Vagina (tissue), 2 donors: ENCODE measurements around the gene DENND1A. TPM values are rescaled to one million over a fixed set of nuclear protein-coding genes. Genes with fewer than 3 reads are reported as not detected.

Experiments used
- DNase-seq, 2 donors: peaks; one replicate each; pipeline ENCODE4 v3.0.0-alpha.2; 2017; ENCODE audit errors: extremely low spot score in 2 of 2
- H3K27ac ChIP-seq: fragments of 200-600 bp; sonication (generic); one replicate; pipeline ENCODE4 v1.5.1; 2019
- H3K27me3 ChIP-seq: fragments of 200-600 bp; sonication (generic); one replicate; pipeline ENCODE4 v1.5.1; 2019
- H3K36me3 ChIP-seq, 2 donors: fragments of 200-600 bp; sonication (generic); one replicate each; pipeline ENCODE4 v1.5.1; 2017 to 2019
- H3K4me1 ChIP-seq: fragments of 200-600 bp; sonication (generic); one replicate; pipeline ENCODE4 v1.5.1; 2019
- H3K4me3 ChIP-seq, 2 donors: fragments of 200-600 bp; sonication (generic); 1 replicate in 1 of 2; 2 replicates in 1 of 2; pipeline ENCODE4 v1.5.1; 2016 to 2019
- H3K9me3 ChIP-seq: fragments of 200-600 bp; sonication (generic); one replicate; pipeline ENCODE4 v1.5.1; 2019
- CTCF ChIP-seq, 3 experiments: fragments of 450-650 bp in 2 of 3; fragments of 200-600 bp in 1 of 3; sonication (generic) in 1 of 3; IDR thresholded peaks; one replicate each; pipeline ENCODE4 v1.5.1; 2017 to 2019; ENCODE audit warnings: antibody characterized with exemption in 3 of 3, mild to moderate bottlenecking in 2 of 3, moderate library complexity in 2 of 3
- POLR2A ChIP-seq, 2 donors: fragments of 450-650 bp; IDR thresholded peaks; one replicate each; pipeline ENCODE4 v1.6.1; 2017; ENCODE audit warnings: antibody characterized with exemption in 2 of 2, mild to moderate bottlenecking in 2 of 2, moderate library complexity in 2 of 2
- POLR2AphosphoS5 ChIP-seq, 2 donors: sonication (generic); formaldehyde crosslinking; IDR thresholded peaks; one replicate each; pipeline ENCODE4 v1.9.0; 2017; ENCODE audit warnings: antibody characterized with exemption in 2 of 2, mild to moderate bottlenecking in 2 of 2, low read depth in 1 of 2; ENCODE audit not compliant: insufficient read depth in 1 of 2
- intact Hi-C: fragments of 100-400 bp; cut with DNase I; formaldehyde crosslinking; loops from one replicate; pipeline ENCODE4 v1.15.1; 2023
- total RNA-seq: library from RNA; depleted of rRNA; stranded (reverse); fragments of >200 nt; gene quantifications from one replicate; pipeline ENCODE4 v1.2.3, GENCODE V29; 2016

The DENND1A gene
- total RNA-seq, 1 donor from 2014 or later, result 20.4 TPM

- no peak overlapping the region for H3K4me3 ChIP-seq
Observed at GRCh38 chr9:123493627-123494026, 436.3 kb downstream of the DENND1A start.

GRCh38 chr9:123490688-123491087 is 439.2 kb downstream of the DENND1A start:
- no peaks in the 10 kb centered on the region for H3K9me3 ChIP-seq
- H3K4me1 ChIP-seq, result no peaks in the 10 kb centered on the region
- no peak for DNase-seq
- no peak overlapping the region for H3K27ac ChIP-seq
- intact Hi-C loops, result no loop called here
- no peaks in the 10 kb centered on the region for H3K27me3 ChIP-seq
- no peak overlapping the region for H3K4me3 ChIP-seq
- TF ChIP-seq CTCF (IDR thresholded peaks at IDR 0.05) (no peak), POLR2AphosphoS5 (IDR thresholded peaks at IDR 0.05; ENCODE audit: insufficient read depth in 1 of 2, low read depth in 1 of 2) (no peak), POLR2A (IDR thresholded peaks at IDR 0.05) (no peak)
- H3K36me3 ChIP-seq, result no peaks in the 10 kb centered on the region

More at GRCh38 chr9:123493627-123494026, 436.3 kb downstream of the DENND1A start:
- no peaks in the 10 kb centered on the region for H3K27me3 ChIP-seq
- no peaks in the 10 kb centered on the region for H3K4me1 ChIP-seq
- H3K27ac ChIP-seq, result no peak overlapping the region
- no peak for TF ChIP-seq CTCF (IDR thresholded peaks at IDR 0.05)
- no peak for TF ChIP-seq POLR2A (IDR thresholded peaks at IDR 0.05)
- TF ChIP-seq POLR2AphosphoS5 (IDR thresholded peaks at IDR 0.05; ENCODE audit: insufficient read depth in 1 of 2, low read depth in 1 of 2), result no peak
- H3K36me3 ChIP-seq, result no peaks in the 10 kb centered on the region
- H3K9me3 ChIP-seq, result no peaks in the 10 kb centered on the region
- intact Hi-C loops, result no loop called here
- no peak for DNase-seq

- Histone ChIP-seq H3K36me3 (no peaks in the 10 kb centered on the region), H3K27me3 (no peaks in the 10 kb centered on the region), H3K4me1 (no peaks in the 10 kb centered on the region), H3K9me3 (no peaks in the 10 kb centered on the region), H3K27ac (no peak overlapping the region), H3K4me3 (no peak overlapping the region)
- intact Hi-C loops, result no loop called here
- TF ChIP-seq CTCF (IDR thresholded peaks at IDR 0.05) (no peak), POLR2AphosphoS5 (IDR thresholded peaks at IDR 0.05; ENCODE audit: insufficient read depth in 1 of 2, low read depth in 1 of 2) (no peak), POLR2A (IDR thresholded peaks at IDR 0.05) (no peak)
- no peak for DNase-seq
Observed at GRCh38 chr9:123488722-123489321, 441.1 kb downstream of the DENND1A start.

GRCh38 chr9:123487944-123488548 is 441.9 kb downstream of the DENND1A start:
- H3K4me3 ChIP-seq, result no peak overlapping the region
- no peaks in the 10 kb centered on the region for H3K9me3 ChIP-seq
- intact Hi-C loops, result no loop called here
- TF ChIP-seq POLR2A (IDR thresholded peaks at IDR 0.05) (no peak), POLR2AphosphoS5 (IDR thresholded peaks at IDR 0.05; ENCODE audit: insufficient read depth in 1 of 2, low read depth in 1 of 2) (no peak), CTCF (IDR thresholded peaks at IDR 0.05) (no peak)
- H3K4me1 ChIP-seq, result no peaks in the 10 kb centered on the region
- no peaks in the 10 kb centered on the region for H3K27me3 ChIP-seq
- no peak overlapping the region for H3K27ac ChIP-seq
- DNase-seq, result no peak
- no peaks in the 10 kb centered on the region for H3K36me3 ChIP-seq

GRCh38 chr9:123486431-123486830 is 443.5 kb downstream of the DENND1A start:
- no peak for TF ChIP-seq POLR2AphosphoS5 (IDR thresholded peaks at IDR 0.05; ENCODE audit: insufficient read depth in 1 of 2, low read depth in 1 of 2)
- TF ChIP-seq POLR2A (IDR thresholded peaks at IDR 0.05), result no peak
- no peak for TF ChIP-seq CTCF (IDR thresholded peaks at IDR 0.05)
- DNase-seq, result no peak
- Histone ChIP-seq H3K27me3 (no peaks in the 10 kb centered on the region), H3K4me3 (no peak overlapping the region), H3K9me3 (no peaks in the 10 kb centered on the region), H3K27ac (no peak overlapping the region), H3K36me3 (no peaks in the 10 kb centered on the region), H3K4me1 (no peaks in the 10 kb centered on the region)
- intact Hi-C loops, result no loop called here
